K562 (cell line): Measurements from ENCODE around the gene NFAM1. TPM values are rescaled to one million over a fixed set of nuclear protein-coding genes. Genes with fewer than 3 reads are reported as not detected.

Experiments
- ATAC-seq: fragments of 200-7000 bp; cut with Tn5 transposase; 3 replicates; pipeline ENCODE4 v1.9.1; 2020; ENCODE audit warnings: moderate library complexity
- BruUV-seq: library from RNA; stranded (reverse); fragments of 400-500 nt; replicated peaks from 2 replicates; lab custom pipeline; 2021; lab: Mats Ljungman, UMichigan
- CTCF ChIA-PET: fragments of 300-600 bp; formaldehyde crosslinking; extraction: SDS; loops from one replicate; lab custom pipeline; 2021; ENCODE audit warnings: low intra/inter-chr PET ratio; lab: Yijun Ruan, JAX
- POLR2A ChIA-PET: fragments of 300-600, 350-650 bp; sonication (Branson Sonifier 250); formaldehyde crosslinking; extraction: SDS; loops from one replicate; lab custom pipeline; 2021; ENCODE audit warnings: antibody characterized with exemption, inconsistent platforms; lab: Yijun Ruan, JAX
- DNase-seq, 4 experiments: peaks; one replicate each; pipeline versions ENCODE4 v3.0.0 to v3.0.0-alpha.2; 2011 to 2018; ENCODE audit warnings: low spot score in 3 of 4, mixed read lengths in 3 of 4; ENCODE audit errors: extremely low read depth in 1 of 4
- FAIRE-seq: peaks from 2 replicates; lab custom pipeline; 2011; peaks lifted over from hg19 to GRCh38; lab: Jason Lieb, UNC
- H2AFZ ChIP-seq: 2 replicates; pipeline ENCODE4 v1.6.0; 2011; ENCODE audit warnings: low read depth, low read length, control low read depth, inconsistent platforms
- H3K27ac ChIP-seq: fragments of 200-600 bp; 3 replicates; pipeline ENCODE4 v1.8.0; 2011; ENCODE audit warnings: low read depth, mild to moderate bottlenecking, control low read depth, inconsistent platforms, low read length, moderate library complexity, mixed read lengths; ENCODE audit errors: extremely low read depth
- H3K27me3 ChIP-seq, 2 experiments: fragments of 300-600 bp in 1 of 2; 2 replicates in 1 of 2; 3 replicates in 1 of 2; pipeline versions ENCODE4 v1.6.0 to v1.8.0; 2011; ENCODE audit warnings: inconsistent platforms in 2 of 2, low read length in 2 of 2, mild to moderate bottlenecking in 1 of 2, mixed read lengths in 1 of 2, moderate library complexity in 1 of 2; ENCODE audit not compliant: control insufficient read depth in 2 of 2, insufficient read depth in 2 of 2
- H3K36me3 ChIP-seq: fragments of 300-600 bp; 3 replicates; pipeline ENCODE4 v1.8.0; 2011; ENCODE audit warnings: mild to moderate bottlenecking, low read length, inconsistent platforms; ENCODE audit not compliant: control insufficient read depth, insufficient read depth
- H3K4me1 ChIP-seq, 2 experiments: fragments of 200-600 bp in 1 of 2; replicated peaks in 1 of 2; 2 replicates in 1 of 2; 3 replicates in 1 of 2; pipeline versions ENCODE4 v1.5.1 to v1.8.0; 2011; ENCODE audit warnings: inconsistent platforms in 2 of 2, low read length in 2 of 2, mild to moderate bottlenecking in 1 of 2, mixed read lengths in 1 of 2, moderate library complexity in 1 of 2; ENCODE audit not compliant: control insufficient read depth in 2 of 2, insufficient read depth in 2 of 2
- H3K4me2 ChIP-seq: 2 replicates; pipeline ENCODE4 v1.6.1; 2011; ENCODE audit warnings: low read length, control low read depth, inconsistent platforms, mixed read lengths; ENCODE audit not compliant: insufficient read depth
- H3K4me3 ChIP-seq: fragments of 200-600 bp; sonication (generic), shearing (Covaris generic); 2 replicates; pipeline ENCODE4 v1.5.1; 2016; ENCODE audit warnings: control low read depth, inconsistent platforms
- H3K79me2 ChIP-seq: fragments of 200-600 bp; 3 replicates; pipeline ENCODE4 v1.8.0; 2011; ENCODE audit warnings: low read length, inconsistent platforms; ENCODE audit not compliant: control insufficient read depth, insufficient read depth
- H3K9ac ChIP-seq, 2 experiments: 2 replicates each; pipeline versions ENCODE4 v1.6.0 to v1.6.1; 2011; ENCODE audit warnings: low read depth in 2 of 2, low read length in 2 of 2, control low read depth in 1 of 2, inconsistent platforms in 1 of 2, mild to moderate bottlenecking in 1 of 2, mixed read lengths in 1 of 2; ENCODE audit not compliant: insufficient read depth in 1 of 2
- H3K9me1 ChIP-seq: one replicate; pipeline ENCODE4 v1.6.0; 2011; ENCODE audit warnings: inconsistent platforms, mild to moderate bottlenecking, low read length, moderate library complexity; ENCODE audit not compliant: control insufficient read depth, insufficient read depth
- H3K9me3 ChIP-seq: replicated peaks from 2 replicates; pipeline ENCODE4 v1.5.1; 2011; ENCODE audit warnings: low read depth, low read length, inconsistent platforms; ENCODE audit not compliant: control insufficient read depth, insufficient read depth
- H4K20me1 ChIP-seq: replicated peaks from 2 replicates; pipeline ENCODE4 v1.6.1; 2011; ENCODE audit warnings: low read length, inconsistent platforms, mixed read lengths; ENCODE audit not compliant: control insufficient read depth, insufficient read depth
- ATF1 ChIP-seq, 2 experiments: fragments of 450-650 bp in 1 of 2; IDR thresholded peaks; 2 replicates each; pipeline ENCODE4 v1.6.1; 2016; ENCODE audit warnings: missing compliant biosample characterization in 1 of 2, missing genetic modification characterization in 1 of 2
- CXXC5 ChIP-seq: fragments of 250-450 bp; sonication (Bioruptor Pico); IDR thresholded peaks from 2 replicates; pipeline ENCODE4 v1.8.0; 2022; ENCODE audit warnings: inconsistent platforms, mild to moderate bottlenecking, moderate library complexity
- ETV5 ChIP-seq: sonication (generic); formaldehyde crosslinking; IDR thresholded peaks from 2 replicates; pipeline ENCODE4 v1.4.0; 2020; ENCODE audit warnings: low read depth, mild to moderate bottlenecking, missing genetic modification reagents
- FOXM1 ChIP-seq, 2 experiments: fragments of 450-650 bp in 1 of 2; sonication (generic) in 1 of 2; formaldehyde crosslinking in 1 of 2; IDR thresholded peaks; 2 replicates each; pipeline versions ENCODE4 v1.6.1 to v1.9.0; 2017 to 2022; ENCODE audit warnings: low read depth in 2 of 2, mild to moderate bottlenecking in 2 of 2, missing genetic modification reagents in 1 of 2, moderate library complexity in 1 of 2
- HNRNPUL1 ChIP-seq: fragments of 200-400 bp; formaldehyde crosslinking; IDR thresholded peaks from 2 replicates; pipeline ENCODE4 v1.6.1; 2017; ENCODE audit warnings: low read length
- RFX5 ChIP-seq: IDR thresholded peaks from 2 replicates; pipeline ENCODE4 v1.6.1; 2011; ENCODE audit warnings: low read depth, mild to moderate bottlenecking, improper control_type of control experiment, low read length
- SAFB2 ChIP-seq: fragments of 200-400 bp; formaldehyde crosslinking; IDR thresholded peaks from 2 replicates; pipeline ENCODE4 v1.6.1; 2018; ENCODE audit warnings: borderline replicate concordance, low read length, low read depth, moderate library complexity; ENCODE audit not compliant: severe bottlenecking
- SETDB1 ChIP-seq: IDR thresholded peaks from one replicate; pipeline ENCODE4 v1.6.1; 2012; ENCODE audit warnings: low read length, control low read depth, inconsistent platforms
- U2AF2 ChIP-seq: fragments of 200-400 bp; formaldehyde crosslinking; optimal IDR thresholded peaks from 2 replicates; pipeline ENCODE3; 2017; ENCODE audit warnings: low read depth, mild to moderate bottlenecking, low read length
- WGBS: fragments of 100-300 bp; shearing (Covaris generic); methylation state at CpG from one replicate; pipeline ENCODE4 v1.1.6; 2016; ENCODE audit warnings: low coverage, mixed read lengths; ENCODE audit not compliant: insufficient coverage; ENCODE audit errors: missing lambda C conversion rate; 5-methylcytosine and 5-hydroxymethylcytosine counted together
- in situ Hi-C: fragments of 300-500 bp; cut with MboI; formaldehyde crosslinking; loops from 4 replicates; pipeline ENCODE4 v1.15.0; 2018; ENCODE audit warnings: inconsistent platforms, mixed read lengths
- intact Hi-C: fragments of 100-400 bp; cut with micrococcal nuclease; formaldehyde crosslinking; loops from 2 replicates; pipeline ENCODE4 v1.14.2; 2022
- polyA plus RNA-seq, 8 experiments: library from polyadenylated mRNA; depleted of rRNA in 4 of 8; stranded (reverse) in 5 of 8; unstranded in 3 of 8; fragments of >200 nt; fragmentation: Nextera tagmentation in 2 of 8; fragmentation: Illumina TruSeq in 1 of 8; extraction: Ambion mirVana in 2 of 8; extraction: Trizol in 1 of 8; gene quantifications; 2 replicates each; pipeline versions ENCODE4 v1.2.1 to v1.2.3, GENCODE V29; 2011 to 2014; ENCODE audit warnings: inconsistent platforms in 1 of 8, missing spikeins in 1 of 8
- total RNA-seq, 7 experiments: library from RNA; depleted of rRNA in 6 of 7; stranded (reverse); fragments of >200 nt in 6 of 7; fragmentation: Illumina TruSeq in 2 of 7; extraction: Trizol in 2 of 7; gene quantifications; 2 replicates each; pipeline versions ENCODE4 v1.2.1 to v1.2.3, GENCODE V29; 2011 to 2021; ENCODE audit warnings: low replicate concordance in 1 of 7

Gene NFAM1
- total and polyA plus RNA-seq, 9 of the 15 experiments (the other 6 are each of a cell fraction or from before 2014, with no cell fraction given) = 0.01 to 0.18 (median 0.03) TPM; not detected in 5

- no peak for TF ChIP-seq ATF1 (CRISPR knock-in tag; IDR thresholded peaks at IDR 0.05)
- TF ChIP-seq ATF1 (tag; IDR thresholded peaks at IDR 0.05) = no peak
- TF ChIP-seq SETDB1 = no peak
- TF ChIP-seq SAFB2 = no peak
- TF ChIP-seq CXXC5 (CRISPR knock-in tag) = no peak
- no peak for TF ChIP-seq U2AF2
- TF ChIP-seq HNRNPUL1 = no peak
- no peak for TF ChIP-seq FOXM1 (IDR thresholded peaks at IDR 0.05; ENCODE audit: low read depth)
- TF ChIP-seq FOXM1 (CRISPR knock-in tag; IDR thresholded peaks at IDR 0.05; ENCODE audit: low read depth) = no peak
- TF ChIP-seq ETV5 (CRISPR knock-in tag) = no peak
- no peak for TF ChIP-seq RFX5
- FAIRE-seq (no peak), ATAC-seq (no peak), DNase-seq (no peak)
- 16% methylated on average over 9 of the region's 10 CpGs for WGBS
- Histone ChIP-seq H3K4me1 (peaks cover 0 to 5% of the 10 kb centered on the region in 2 experiments; a peak in 2 of 5 replicates), H3K4me2 (no peak overlapping the region), H3K79me2 (no peaks in the 10 kb centered on the region), H2AFZ (no peak overlapping the region), H4K20me1 (peaks cover 9% of the 10 kb centered on the region; the same call in 1 of the 2 replicates), H3K27me3 (peaks cover 13 to 71% of the 10 kb centered on the region in 2 experiments; a peak in 4 of 5 replicates), H3K9me1 (no peaks in the 10 kb centered on the region), H3K36me3 (no peaks in the 10 kb centered on the region), H3K27ac (no peak overlapping the region), H3K4me3 (no peak overlapping the region), H3K9me3 (no peaks in the 10 kb centered on the region), H3K9ac (no peak overlapping the region)
- in situ Hi-C loops (no loop called here), intact Hi-C loops (no loop called here)
- CTCF ChIA-PET = no interaction called here
- POLR2A ChIA-PET = no interaction called here
- BruUV-seq = no TSS peak
Observed at GRCh38 chr22:42361523-42361922, 70.7 kb downstream of the NFAM1 start.
